HG02973 (cell line): ENCODE results near the gene EVI5.
A peak's percentile ranks its signal among the peaks of the same experiment; 100 is the strongest.

Source experiments
- ATAC-seq: cut with Tn5 transposase; IDR thresholded peaks from one replicate; pipeline ENCODE4 v1.9.1; 2021; ENCODE audit warnings: moderate library complexity; ENCODE audit not compliant: unreplicated experiment

Gene EVI5

DNA sequence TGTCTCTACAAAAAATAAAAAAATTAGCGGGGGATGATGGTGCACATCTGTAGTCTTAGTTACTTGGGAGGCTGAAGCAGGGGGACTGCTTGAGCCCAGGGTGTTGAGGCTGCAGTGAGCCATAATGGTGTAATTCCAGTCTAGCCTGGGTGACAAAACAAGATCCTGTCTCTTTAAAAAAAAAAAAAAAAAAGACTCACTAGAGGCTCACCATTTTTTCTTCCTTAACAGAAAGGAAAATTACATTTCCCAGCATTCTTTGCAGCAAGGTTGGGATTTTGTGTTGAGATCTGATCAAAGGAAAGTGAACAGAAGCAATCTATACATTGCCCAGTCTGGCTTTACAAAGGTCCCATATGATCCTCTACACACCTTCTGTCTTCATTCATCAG, 319.7 kb downstream of the EVI5 start:
- ATAC-seq, result no peak

DNA sequence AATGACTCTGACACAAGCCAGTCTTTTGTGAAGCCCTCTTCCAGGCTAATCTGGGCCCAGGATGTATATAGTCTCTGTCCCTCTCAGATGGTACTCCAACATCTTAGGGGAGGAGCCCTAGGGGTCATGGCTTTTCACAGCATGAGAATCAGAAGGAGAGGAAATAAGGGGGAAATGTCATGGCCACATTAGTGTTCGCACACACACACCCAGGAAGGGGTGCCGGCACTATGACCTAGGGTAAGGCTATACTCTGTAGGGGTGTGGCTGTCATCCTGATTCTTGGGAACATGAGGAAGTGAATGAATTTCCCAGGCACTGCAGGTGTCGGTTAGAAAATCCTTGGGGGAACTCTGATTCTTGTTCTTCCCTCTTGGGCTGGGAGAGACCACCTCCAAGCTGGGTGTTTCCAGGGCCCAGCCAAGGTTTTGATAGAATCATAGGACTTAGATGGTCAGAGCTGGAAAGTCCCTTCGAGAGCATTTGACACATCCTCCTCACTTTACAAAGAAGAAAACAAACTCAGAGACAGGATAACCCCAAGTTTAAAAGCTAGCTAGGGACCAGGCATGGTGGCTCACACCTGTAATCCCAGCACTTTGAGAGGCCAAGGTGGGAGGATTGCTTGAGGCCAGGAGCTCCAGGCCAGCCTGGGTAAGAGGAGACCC, 320.2 kb downstream of the EVI5 start:
- no peak for ATAC-seq

DNA sequence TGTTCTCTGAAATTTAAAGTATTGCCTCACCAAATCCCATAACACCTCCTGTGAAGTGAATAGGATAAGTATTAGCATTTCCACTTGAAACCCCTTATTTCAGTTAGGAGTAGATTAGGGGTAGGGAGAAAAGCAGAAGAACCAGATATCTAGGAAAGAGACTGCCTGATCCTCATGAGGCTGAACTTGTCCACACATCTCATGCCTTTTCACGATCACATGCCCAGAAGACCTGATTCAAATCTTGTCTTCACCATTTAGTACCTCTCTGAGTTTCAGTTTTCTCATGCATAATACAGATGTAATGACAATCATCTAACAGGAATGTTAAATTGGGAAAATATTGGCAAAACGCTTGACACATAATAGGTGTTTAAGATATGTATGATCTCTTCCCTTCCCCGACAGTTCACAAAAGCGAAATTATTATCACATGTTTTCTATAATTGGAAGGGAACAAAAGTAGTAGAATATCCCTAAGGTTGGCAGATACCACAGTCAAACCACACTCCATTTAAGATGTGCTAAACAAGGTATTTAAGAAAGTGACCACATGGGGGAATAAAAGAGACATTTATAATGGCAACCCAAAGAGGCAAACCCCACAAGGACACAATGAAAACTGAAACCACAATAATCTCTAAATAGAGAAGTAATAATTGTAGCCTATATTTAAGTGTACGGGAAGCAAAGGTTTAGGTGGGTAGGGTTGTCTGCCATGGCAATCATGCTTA, 323.4 kb downstream of the EVI5 start:
- peak; percentile 69 for ATAC-seq

DNA sequence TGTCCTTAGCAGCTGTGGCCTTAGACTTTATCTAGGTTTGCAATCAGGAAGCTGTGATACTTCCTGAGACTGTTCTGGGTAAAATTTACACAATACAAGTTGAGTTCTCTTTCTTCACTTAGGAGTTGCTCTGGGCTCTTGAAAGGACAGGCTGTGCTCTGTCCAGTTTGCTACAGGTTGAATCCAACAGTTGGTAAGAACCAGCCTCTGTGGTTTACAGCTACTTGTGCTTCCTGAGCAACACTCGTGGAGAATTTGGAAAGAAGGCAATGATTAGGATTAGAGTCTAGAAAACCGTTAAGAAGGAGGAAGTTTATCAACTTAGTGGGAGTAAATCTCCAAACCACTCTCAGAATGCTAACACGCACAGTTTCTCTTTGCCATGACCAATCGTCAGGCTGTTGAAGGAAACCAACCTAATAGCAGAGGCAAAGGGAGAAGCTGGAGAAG, 325.0 kb downstream of the EVI5 start:
- ATAC-seq, result no peak
